SJCRH30 (cell line): ENCODE measurements around the gene GSG1L2. TPM values are rescaled to one million over a fixed set of nuclear protein-coding genes. Genes with fewer than 3 reads are reported as not detected.

Source experiments
- total RNA-seq: library from RNA; depleted of rRNA; stranded (reverse); fragments of >200 nt; shearing (Covaris generic); gene quantifications from 2 replicates; pipeline ENCODE4 v1.2.3, GENCODE V29; 2014; rRNA removed

The GSG1L2 gene
- total RNA-seq, 1 experiment from 2014 or later, result not detected

Other genes starting within 250 kb of the GSG1L2 start
- 40.1 and 47.1 TPM in 2 replicates for gene STX8, start 246.3 kb downstream of the GSG1L2 start, total RNA-seq
- gene CFAP52, start 245.4 kb downstream of the GSG1L2 start, total RNA-seq, result not detected in 2 replicates
- 0.04 TPM in 1 of 2 replicates, not detected in the other for gene USP43, start 176.6 kb downstream of the GSG1L2 start, total RNA-seq
- not detected in 2 replicates for gene DHRS7C, start 30.5 kb downstream of the GSG1L2 start, total RNA-seq
- gene GLP2R, start 3.8 kb upstream of the GSG1L2 start, total RNA-seq, result not detected in 2 replicates
- 0.06 TPM in 1 of 2 replicates, not detected in the other for gene RCVRN, start 83.2 kb upstream of the GSG1L2 start, total RNA-seq